ENCODE measurements around the gene THAP7.

THAP7 gene

GRCh38 chr22:21030621-21031544, 29.0 kb upstream of the THAP7 start:
- no peak for FAIRE-seq

GRCh38 chr22:21030032-21030431, 28.1 kb upstream of the THAP7 start:
- no peak for FAIRE-seq

- FAIRE-seq, result no peak
These were observed 27.6 kb upstream of the THAP7 start for GRCh38 chr22:21029486-21030025.

GRCh38 chr22:21028277-21029251, 26.6 kb upstream of the THAP7 start:
- FAIRE-seq, result no peak

- no peak for FAIRE-seq
These were observed 25.1 kb upstream of the THAP7 start for GRCh38 chr22:21026783-21027692.

- FAIRE-seq, result no peak
These were observed 24.1 kb upstream of the THAP7 start for GRCh38 chr22:21025763-21026755.

- no peak for FAIRE-seq
These were observed 23.3 kb upstream of the THAP7 start for GRCh38 chr22:21025266-21025665.

- no peak for FAIRE-seq
These were observed 21.2 kb upstream of the THAP7 start for GRCh38 chr22:21022955-21023614.

GRCh38 chr22:21022507-21022906, 20.6 kb upstream of the THAP7 start:
- FAIRE-seq, result no peak

GRCh38 chr22:21020802-21021429, 19.0 kb upstream of the THAP7 start:
- no peak for FAIRE-seq

- FAIRE-seq, result no peak
These were observed 16.4 kb upstream of the THAP7 start for GRCh38 chr22:21018314-21018713.

- FAIRE-seq, result no peak
These were observed 14.9 kb upstream of the THAP7 start for GRCh38 chr22:21016644-21017420.

- FAIRE-seq, result no peak
These were observed 13.6 kb upstream of the THAP7 start for GRCh38 chr22:21015466-21016006.

- FAIRE-seq, result no peak
These were observed 13.0 kb upstream of the THAP7 start, which contains the start of gene P2RX6 for GRCh38 chr22:21014726-21015465. Gene P2RX6 (plus strand): TSS chr22:21015165. CDS start chr22:21015175, 10 bp downstream.

- FAIRE-seq, result no peak
These were observed 12.3 kb upstream of the THAP7 start for GRCh38 chr22:21014202-21014725.

- no peak for FAIRE-seq
These were observed 11.8 kb upstream of the THAP7 start for GRCh38 chr22:21013657-21014201.
